Loucy (cell line): ENCODE results near the gene MLLT10.

ENCODE experiments used
- H2AFZ ChIP-seq: fragments of 200-600 bp; sonication (generic); 2 replicates; pipeline ENCODE4 v1.6.0; 2016; ENCODE audit warnings: antibody characterized with exemption, mild to moderate bottlenecking, low read length, moderate library complexity
- H3F3A ChIP-seq: fragments of 200-600 bp; 2 replicates; pipeline ENCODE4 v1.6.0; 2016; ENCODE audit warnings: antibody characterized with exemption, low read depth, mild to moderate bottlenecking
- H3K27me3 ChIP-seq: fragments of 200-600 bp; sonication (generic); 2 replicates; pipeline ENCODE4 v1.6.1; 2014; ENCODE audit warnings: low read length, mild to moderate bottlenecking; ENCODE audit not compliant: insufficient read depth, poor library complexity, severe bottlenecking
- H3K36me3 ChIP-seq: fragments of 200-600 bp; sonication (generic); 2 replicates; pipeline ENCODE4 v1.6.1; 2016; ENCODE audit warnings: low read length; ENCODE audit not compliant: insufficient read depth
- H3K4me1 ChIP-seq: fragments of 200-600 bp; sonication (generic); 2 replicates; pipeline ENCODE4 v1.5.1; 2014; ENCODE audit warnings: low read length, mild to moderate bottlenecking; ENCODE audit not compliant: insufficient read depth, poor library complexity, severe bottlenecking
- H3K4me2 ChIP-seq: fragments of 200-600 bp; sonication (generic); 2 replicates; pipeline ENCODE4 v1.6.0; 2014; ENCODE audit warnings: antibody characterized with exemption, low read length, low read depth, mild to moderate bottlenecking; ENCODE audit not compliant: poor library complexity, severe bottlenecking
- H3K4me3 ChIP-seq: fragments of 200-600 bp; sonication (generic); 2 replicates; pipeline ENCODE4 v1.5.1; 2014; ENCODE audit warnings: low read length, mild to moderate bottlenecking, mixed read lengths; ENCODE audit not compliant: poor library complexity, severe bottlenecking
- H3K79me2 ChIP-seq: fragments of 200-600 bp; sonication (generic); 2 replicates; pipeline ENCODE4 v1.6.1; 2014; ENCODE audit warnings: low read length; ENCODE audit not compliant: insufficient read depth
- H3K9ac ChIP-seq: fragments of 200-600 bp; sonication (generic); 2 replicates; pipeline ENCODE4 v1.6.0; 2014; ENCODE audit warnings: mild to moderate bottlenecking, low read depth, low read length, moderate library complexity; ENCODE audit not compliant: poor library complexity, severe bottlenecking
- H3K9me2 ChIP-seq: fragments of 200-600 bp; sonication (generic); replicated peaks from 2 replicates; pipeline ENCODE4 v1.6.1; 2016; ENCODE audit warnings: low read depth, low read length, mixed read lengths
- H3K9me3 ChIP-seq: fragments of 200-600 bp; sonication (generic); 2 replicates; pipeline ENCODE4 v1.6.1; 2014; ENCODE audit warnings: mild to moderate bottlenecking, antibody characterized with exemption, low read length, low read depth; ENCODE audit not compliant: insufficient read depth
- H4K20me1 ChIP-seq: fragments of 200-600 bp; sonication (generic); 2 replicates; pipeline ENCODE4 v1.6.0; 2014; ENCODE audit warnings: antibody characterized with exemption, low read length, mild to moderate bottlenecking; ENCODE audit not compliant: insufficient read depth, poor library complexity, severe bottlenecking
- EZH2phosphoT487 ChIP-seq: fragments of 200-600 bp; IDR thresholded peaks from 2 replicates; pipeline ENCODE4 v1.6.1; 2018; ENCODE audit warnings: antibody characterized with exemption, mild to moderate bottlenecking, moderate library complexity, borderline replicate concordance
- TF ChIP-seq, protein P1 (sequence below): fragments of 200-600 bp; sonication (generic); conservative IDR thresholded peaks from 2 replicates; pipeline ENCODE4 v1.5.1; 2014; ENCODE audit warnings: mild to moderate bottlenecking, antibody characterized with exemption, low read length

The MLLT10 gene

DNA sequence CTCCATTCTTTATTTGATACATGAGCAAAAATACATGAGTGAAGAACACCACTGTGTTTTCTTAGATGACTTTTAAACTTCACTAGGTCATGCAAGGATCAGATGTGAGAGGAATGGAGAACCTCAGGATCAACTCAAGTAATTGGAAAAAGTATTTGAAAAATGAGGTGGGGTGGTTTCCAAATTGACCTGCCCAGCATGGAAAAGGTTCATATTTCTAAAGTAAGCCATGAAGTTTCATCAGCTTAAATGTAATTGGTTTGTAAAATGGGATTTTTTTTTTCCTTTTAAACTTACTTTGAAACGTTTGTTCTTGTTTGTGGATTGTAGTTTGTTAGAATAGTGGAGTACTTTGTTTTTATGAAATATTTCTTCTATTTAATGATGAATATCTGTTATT lies 134.8 kb downstream of the MLLT10 start:
- Histone ChIP-seq H3K27me3 (no peaks in the 10 kb centered on the region), H3K4me1 (peaks cover 8% of the 10 kb centered on the region), H3K4me2 (no peak overlapping the region), H3K9ac (no peak overlapping the region), H3K79me2 (peaks cover 49% of the 10 kb centered on the region), H2AFZ (no peak overlapping the region), H3K4me3 (no peak overlapping the region), H4K20me1 (peaks cover 27% of the 10 kb centered on the region), H3K9me3 (no peaks in the 10 kb centered on the region), H3K36me3 (peaks cover 19% of the 10 kb centered on the region; the same call in 1 of the 2 replicates), H3K9me2 (no peaks in the 10 kb centered on the region), H3F3A (no peaks in the 10 kb centered on the region)
- TF ChIP-seq EZH2phosphoT487: no peak
- TF ChIP-seq, protein P1, sequence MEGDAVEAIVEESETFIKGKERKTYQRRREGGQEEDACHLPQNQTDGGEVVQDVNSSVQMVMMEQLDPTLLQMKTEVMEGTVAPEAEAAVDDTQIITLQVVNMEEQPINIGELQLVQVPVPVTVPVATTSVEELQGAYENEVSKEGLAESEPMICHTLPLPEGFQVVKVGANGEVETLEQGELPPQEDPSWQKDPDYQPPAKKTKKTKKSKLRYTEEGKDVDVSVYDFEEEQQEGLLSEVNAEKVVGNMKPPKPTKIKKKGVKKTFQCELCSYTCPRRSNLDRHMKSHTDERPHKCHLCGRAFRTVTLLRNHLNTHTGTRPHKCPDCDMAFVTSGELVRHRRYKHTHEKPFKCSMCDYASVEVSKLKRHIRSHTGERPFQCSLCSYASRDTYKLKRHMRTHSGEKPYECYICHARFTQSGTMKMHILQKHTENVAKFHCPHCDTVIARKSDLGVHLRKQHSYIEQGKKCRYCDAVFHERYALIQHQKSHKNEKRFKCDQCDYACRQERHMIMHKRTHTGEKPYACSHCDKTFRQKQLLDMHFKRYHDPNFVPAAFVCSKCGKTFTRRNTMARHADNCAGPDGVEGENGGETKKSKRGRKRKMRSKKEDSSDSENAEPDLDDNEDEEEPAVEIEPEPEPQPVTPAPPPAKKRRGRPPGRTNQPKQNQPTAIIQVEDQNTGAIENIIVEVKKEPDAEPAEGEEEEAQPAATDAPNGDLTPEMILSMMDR: no peak

DNA sequence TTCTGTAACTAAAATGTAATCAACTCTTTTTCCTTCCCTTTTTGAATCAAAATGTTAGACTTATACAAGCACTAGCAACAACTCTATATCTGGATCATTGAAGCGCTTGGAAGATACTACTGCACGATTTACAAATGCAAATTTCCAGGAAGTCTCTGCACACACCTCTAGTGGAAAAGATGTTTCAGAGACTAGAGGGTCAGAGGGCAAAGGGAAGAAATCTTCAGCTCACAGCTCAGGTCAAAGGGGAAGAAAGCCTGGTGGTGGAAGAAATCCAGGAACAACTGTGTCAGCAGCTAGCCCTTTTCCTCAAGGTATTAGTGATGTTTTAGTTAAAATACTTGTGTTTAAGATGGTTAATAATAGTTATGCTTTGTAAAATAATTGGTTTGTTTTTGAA lies 136.4 kb downstream of the MLLT10 start:
- H3K9ac ChIP-seq: no peak overlapping the region
- H3K4me1 ChIP-seq: peaks cover 8% of the 10 kb centered on the region
- no peaks in the 10 kb centered on the region for H3F3A ChIP-seq
- H3K36me3 ChIP-seq: peaks cover 21% of the 10 kb centered on the region; the same call in 1 of the 2 replicates
- no peaks in the 10 kb centered on the region for H3K9me3 ChIP-seq
- no peaks in the 10 kb centered on the region for H3K27me3 ChIP-seq
- H3K4me2 ChIP-seq: no peak overlapping the region
- H3K4me3 ChIP-seq: no peak overlapping the region
- H3K79me2 ChIP-seq: peaks cover 39% of the 10 kb centered on the region
- no peak for TF ChIP-seq EZH2phosphoT487
- TF ChIP-seq, protein P1: no peak
- peaks cover 29% of the 10 kb centered on the region for H4K20me1 ChIP-seq
- H2AFZ ChIP-seq: no peak overlapping the region
- H3K9me2 ChIP-seq: no peaks in the 10 kb centered on the region

DNA sequence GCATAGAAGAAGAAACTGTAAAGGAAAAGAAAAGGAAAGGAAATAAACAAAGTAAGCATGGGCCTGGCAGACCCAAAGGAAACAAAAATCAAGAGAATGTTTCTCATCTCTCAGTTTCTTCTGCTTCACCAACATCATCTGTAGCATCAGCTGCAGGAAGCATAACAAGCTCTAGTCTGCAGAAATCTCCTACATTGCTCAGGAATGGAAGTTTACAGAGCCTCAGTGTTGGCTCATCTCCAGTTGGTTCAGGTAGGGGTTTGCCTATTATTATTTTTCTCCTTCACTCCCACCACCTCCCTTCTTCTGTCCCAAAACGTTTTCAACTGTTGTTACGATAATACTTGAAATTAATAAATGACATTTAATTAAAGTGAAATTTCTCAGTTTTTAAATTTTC lies 139.6 kb downstream of the MLLT10 start:
- Histone ChIP-seq H3K9me3 (no peaks in the 10 kb centered on the region), H3K4me1 (no peaks in the 10 kb centered on the region), H3K36me3 (peaks cover 24% of the 10 kb centered on the region; the same call in 1 of the 2 replicates), H2AFZ (no peak overlapping the region), H4K20me1 (peaks cover 15% of the 10 kb centered on the region), H3F3A (no peaks in the 10 kb centered on the region), H3K9ac (no peak overlapping the region), H3K4me2 (no peak overlapping the region), H3K9me2 (no peaks in the 10 kb centered on the region), H3K79me2 (peaks cover 12% of the 10 kb centered on the region; the same call in 1 of the 2 replicates), H3K4me3 (no peak overlapping the region), H3K27me3 (no peaks in the 10 kb centered on the region)
- TF ChIP-seq EZH2phosphoT487: no peak
- TF ChIP-seq, protein P1: no peak
